Astrocyte (in vitro differentiated cells and primary cell): ENCODE data around the gene KRT83. TPM values are rescaled to one million over a fixed set of nuclear protein-coding genes. Genes with fewer than 3 reads are reported as not detected.
"Not testable (repeated sequence)": the region's sequence is repeated elsewhere in the genome, so short reads cannot be mapped to it uniquely, and the experiment has no call there.

Source experiments
- DNase-seq: peaks from one replicate; pipeline ENCODE4 v3.0.0-alpha.2; 2010; ENCODE audit warnings: low read depth
- FAIRE-seq: peaks from 2 replicates; lab custom pipeline; 2011; peaks lifted over from hg19 to GRCh38; lab: Jason Lieb, UNC
- H2AFZ ChIP-seq: 2 replicates; pipeline ENCODE4 v1.6.0; 2012; ENCODE audit warnings: low read depth, low read length, inconsistent platforms
- H3K27ac ChIP-seq: 2 replicates; pipeline ENCODE4 v1.5.1; 2011; ENCODE audit warnings: low read depth, low read length, inconsistent platforms
- H3K27me3 ChIP-seq: 2 replicates; pipeline ENCODE4 v1.6.0; 2011; ENCODE audit warnings: low read length, inconsistent platforms; ENCODE audit not compliant: insufficient read depth
- H3K36me3 ChIP-seq: 2 replicates; pipeline ENCODE4 v1.5.1; 2011; ENCODE audit warnings: low read length, inconsistent platforms; ENCODE audit not compliant: insufficient read depth
- H3K4me1 ChIP-seq: 2 replicates; pipeline ENCODE4 v1.5.1; 2011; ENCODE audit warnings: low read length, inconsistent platforms; ENCODE audit not compliant: insufficient read depth
- H3K4me2 ChIP-seq: 2 replicates; pipeline ENCODE4 v1.6.0; 2012; ENCODE audit warnings: low read length, inconsistent platforms
- H3K4me3 ChIP-seq: 2 replicates; pipeline ENCODE4 v1.5.1; 2011; ENCODE audit warnings: low read depth, mild to moderate bottlenecking, low read length, inconsistent platforms; ENCODE audit not compliant: insufficient read depth
- H3K79me2 ChIP-seq: 2 replicates; pipeline ENCODE4 v1.6.0; 2012; ENCODE audit warnings: mild to moderate bottlenecking, low read length, inconsistent platforms; ENCODE audit not compliant: insufficient read depth
- H3K9ac ChIP-seq: 2 replicates; pipeline ENCODE4 v1.6.0; 2012; ENCODE audit warnings: mild to moderate bottlenecking, low read length, inconsistent platforms
- H3K9me3 ChIP-seq: 2 replicates; pipeline ENCODE4 v1.5.1; 2012; ENCODE audit warnings: low read depth, mild to moderate bottlenecking, low read length, inconsistent platforms; ENCODE audit not compliant: insufficient read depth
- H4K20me1 ChIP-seq: 2 replicates; pipeline ENCODE4 v1.6.0; 2012; ENCODE audit warnings: low read length, inconsistent platforms; ENCODE audit not compliant: insufficient read depth
- H3K27ac Mint-ChIP-seq: one replicate; pipeline ENCODE4 v1.8.0; 2021; ENCODE audit warnings: mild to moderate bottlenecking, mixed read lengths; ENCODE audit not compliant: unreplicated experiment
- H3K27me3 Mint-ChIP-seq: one replicate; pipeline ENCODE4 v1.8.0; 2021; ENCODE audit warnings: low read depth, mixed read lengths; ENCODE audit not compliant: unreplicated experiment
- H3K36me3 Mint-ChIP-seq: one replicate; pipeline ENCODE4 v1.8.0; 2021; ENCODE audit warnings: low read depth, mixed read lengths; ENCODE audit not compliant: unreplicated experiment
- H3K4me1 Mint-ChIP-seq: one replicate; pipeline ENCODE4 v1.8.0; 2021; ENCODE audit warnings: low read depth, mixed read lengths; ENCODE audit not compliant: unreplicated experiment
- H3K4me3 Mint-ChIP-seq: one replicate; pipeline ENCODE4 v1.8.0; 2021; ENCODE audit warnings: mild to moderate bottlenecking, moderate library complexity, mixed read lengths; ENCODE audit not compliant: unreplicated experiment
- H3K9me3 Mint-ChIP-seq: one replicate; pipeline ENCODE4 v1.8.0; 2021; ENCODE audit warnings: mild to moderate bottlenecking, mixed read lengths; ENCODE audit not compliant: unreplicated experiment
- EZH2 ChIP-seq: IDR thresholded peaks from 2 replicates; pipeline ENCODE4 v1.6.1; 2012; ENCODE audit warnings: mild to moderate bottlenecking, low read length, inconsistent platforms; ENCODE audit not compliant: insufficient read depth
- total RNA-seq: library from RNA; stranded (reverse); gene quantifications from 2 replicates; pipeline ENCODE4 v1.2.1, GENCODE V29; 2021
- TF ChIP-seq, protein P1 (sequence below): IDR thresholded peaks from 2 replicates; pipeline ENCODE4 v1.5.1; 2011; ENCODE audit warnings: low read depth, mild to moderate bottlenecking, inconsistent platforms, low read length, moderate library complexity; ENCODE audit not compliant: insufficient read depth

The KRT83 gene
- total RNA-seq, 1 donor from 2014 or later = not detected

- no peak overlapping the region for H3K27ac ChIP-seq
- Mint-ChIP-seq H3K27me3 (peaks cover 51% of the 10 kb centered on the region), H3K4me1 (peaks cover 5% of the 10 kb centered on the region), H3K4me3 (no peak overlapping the region), H3K9me3 (peaks cover 8% of the 10 kb centered on the region), H3K27ac (no peak overlapping the region), H3K36me3 (peaks cover 2% of the 10 kb centered on the region)
- DNase-seq (no peak), FAIRE-seq (no peak)
- no peak overlapping the region for H3K4me3 ChIP-seq
- H4K20me1 ChIP-seq = no peaks in the 10 kb centered on the region
- no peak overlapping the region for H2AFZ ChIP-seq
- peaks cover 13% of the 10 kb centered on the region for H3K27me3 ChIP-seq
- H3K36me3 ChIP-seq = no peaks in the 10 kb centered on the region
- H3K9me3 ChIP-seq = no peaks in the 10 kb centered on the region
- no peak overlapping the region for H3K9ac ChIP-seq
- H3K79me2 ChIP-seq = no peaks in the 10 kb centered on the region
- H3K4me1 ChIP-seq = no peaks in the 10 kb centered on the region
- TF ChIP-seq, protein P1, sequence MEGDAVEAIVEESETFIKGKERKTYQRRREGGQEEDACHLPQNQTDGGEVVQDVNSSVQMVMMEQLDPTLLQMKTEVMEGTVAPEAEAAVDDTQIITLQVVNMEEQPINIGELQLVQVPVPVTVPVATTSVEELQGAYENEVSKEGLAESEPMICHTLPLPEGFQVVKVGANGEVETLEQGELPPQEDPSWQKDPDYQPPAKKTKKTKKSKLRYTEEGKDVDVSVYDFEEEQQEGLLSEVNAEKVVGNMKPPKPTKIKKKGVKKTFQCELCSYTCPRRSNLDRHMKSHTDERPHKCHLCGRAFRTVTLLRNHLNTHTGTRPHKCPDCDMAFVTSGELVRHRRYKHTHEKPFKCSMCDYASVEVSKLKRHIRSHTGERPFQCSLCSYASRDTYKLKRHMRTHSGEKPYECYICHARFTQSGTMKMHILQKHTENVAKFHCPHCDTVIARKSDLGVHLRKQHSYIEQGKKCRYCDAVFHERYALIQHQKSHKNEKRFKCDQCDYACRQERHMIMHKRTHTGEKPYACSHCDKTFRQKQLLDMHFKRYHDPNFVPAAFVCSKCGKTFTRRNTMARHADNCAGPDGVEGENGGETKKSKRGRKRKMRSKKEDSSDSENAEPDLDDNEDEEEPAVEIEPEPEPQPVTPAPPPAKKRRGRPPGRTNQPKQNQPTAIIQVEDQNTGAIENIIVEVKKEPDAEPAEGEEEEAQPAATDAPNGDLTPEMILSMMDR = no peak
- TF ChIP-seq EZH2 = no peak
- H3K4me2 ChIP-seq = no peak overlapping the region
These were observed 25.4 kb upstream of the KRT83 start for GRCh38 chr12:52346593-52346992.

- H3K9ac ChIP-seq, H3K9me3 ChIP-seq, H3K36me3 Mint-ChIP-seq, H3K4me1 Mint-ChIP-seq, H3K4me1 ChIP-seq, FAIRE-seq, H4K20me1 ChIP-seq, H3K4me3 Mint-ChIP-seq, H3K4me2 ChIP-seq, H3K27ac ChIP-seq, H3K79me2 ChIP-seq, H3K4me3 ChIP-seq, H3K27ac Mint-ChIP-seq, H2AFZ ChIP-seq, DNase-seq, H3K36me3 ChIP-seq, H3K27me3 ChIP-seq: not testable (repeated sequence)
- H3K27me3 Mint-ChIP-seq = peaks cover 56% of the 10 kb centered on the region
- peaks cover 11% of the 10 kb centered on the region for H3K9me3 Mint-ChIP-seq
These were observed 23.8 kb upstream of the KRT83 start for GRCh38 chr12:52345041-52345440.

- FAIRE-seq = no peak
These were observed 22.9 kb upstream of the KRT83 start for GRCh38 chr12:52344111-52344510.

More at GRCh38 chr12:52344111-52344510, 22.9 kb upstream of the KRT83 start:
- Histone ChIP-seq H3K27me3 (peaks cover 2% of the 10 kb centered on the region), H2AFZ (no peak overlapping the region), H3K36me3 (no peaks in the 10 kb centered on the region), H3K4me1 (no peaks in the 10 kb centered on the region), H3K27ac (no peak overlapping the region), H4K20me1 (no peaks in the 10 kb centered on the region), H3K9ac (no peak overlapping the region), H3K9me3 (no peaks in the 10 kb centered on the region), H3K4me2 (no peak overlapping the region), H3K4me3 (no peak overlapping the region), H3K79me2 (no peaks in the 10 kb centered on the region)
- Mint-ChIP-seq H3K27ac (no peak overlapping the region), H3K27me3 (peaks cover 56% of the 10 kb centered on the region), H3K36me3 (peaks cover 2% of the 10 kb centered on the region), H3K4me1 (peaks cover 3% of the 10 kb centered on the region), H3K9me3 (peaks cover 11% of the 10 kb centered on the region), H3K4me3 (no peak overlapping the region)
- DNase-seq = no peak
- TF ChIP-seq, protein P1 = no peak
